Hematopoietic multipotent progenitor cell treated with erythropoietin and hydrocortisone succinate and interleukin-3 and kit ligand, for 8 days (in vitro differentiated cells): ENCODE measurements around the gene CFAP299.

ENCODE experiments used
- DNase-seq: peaks from one replicate; pipeline ENCODE4 v3.0.0-alpha.2; 2015

Gene CFAP299

GRCh38 chr4:80967346-80967745 lies 631.8 kb downstream of the CFAP299 start:
- no peak for DNase-seq

DNA sequence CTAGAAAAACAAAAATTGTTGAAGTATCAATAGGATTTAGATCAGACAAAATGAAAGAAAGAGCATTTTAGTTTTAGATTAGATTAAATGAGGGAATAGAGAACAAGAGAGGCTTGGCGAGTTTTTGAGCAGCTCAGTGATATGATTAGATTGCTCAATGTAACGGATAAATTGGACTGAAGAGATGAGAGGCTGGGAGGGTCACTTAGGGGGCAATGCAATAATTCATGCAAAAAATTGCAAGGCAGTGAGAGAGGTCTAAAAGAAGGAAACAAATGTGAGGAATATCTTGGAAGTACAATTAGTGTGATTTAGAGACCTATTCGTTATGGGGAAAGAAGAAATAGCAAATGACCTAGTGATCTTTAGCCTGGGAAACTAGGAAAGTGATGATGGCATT lies 644.7 kb downstream of the CFAP299 start:
- DNase-seq = no peak

GRCh38 chr4:80986011-80986410 lies 650.5 kb downstream of the CFAP299 start:
- DNase-seq = no peak

DNA sequence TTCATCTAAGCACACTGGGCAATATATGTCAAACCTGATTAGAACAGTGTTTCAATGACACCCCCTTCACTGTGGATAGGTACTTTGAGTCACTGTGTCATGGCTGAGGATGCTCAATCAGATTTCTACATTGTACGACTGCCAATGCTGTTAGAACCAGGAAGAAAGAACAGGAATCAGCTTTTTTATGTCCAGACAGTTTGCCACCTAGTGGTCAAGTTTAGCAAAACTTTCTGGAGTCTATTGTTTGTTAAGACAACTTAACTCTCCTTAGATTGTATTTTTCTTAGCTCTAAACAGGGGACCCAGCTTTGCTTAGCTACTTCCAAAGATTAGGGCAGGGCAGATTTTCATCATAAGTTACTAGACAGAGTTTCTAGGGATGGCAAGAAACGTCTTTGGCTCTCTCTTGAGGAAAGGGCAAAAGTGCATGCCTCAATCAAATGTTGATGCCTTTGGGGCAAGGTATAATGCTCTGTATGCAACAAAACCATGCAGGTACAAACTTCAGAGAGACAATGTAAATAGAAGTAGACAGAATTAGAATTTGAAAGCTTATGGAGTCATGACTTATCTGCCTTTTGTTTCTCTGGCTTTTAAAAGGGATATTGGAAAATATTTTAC lies 654.5 kb downstream of the CFAP299 start:
- peak; percentile 68 for DNase-seq

DNA sequence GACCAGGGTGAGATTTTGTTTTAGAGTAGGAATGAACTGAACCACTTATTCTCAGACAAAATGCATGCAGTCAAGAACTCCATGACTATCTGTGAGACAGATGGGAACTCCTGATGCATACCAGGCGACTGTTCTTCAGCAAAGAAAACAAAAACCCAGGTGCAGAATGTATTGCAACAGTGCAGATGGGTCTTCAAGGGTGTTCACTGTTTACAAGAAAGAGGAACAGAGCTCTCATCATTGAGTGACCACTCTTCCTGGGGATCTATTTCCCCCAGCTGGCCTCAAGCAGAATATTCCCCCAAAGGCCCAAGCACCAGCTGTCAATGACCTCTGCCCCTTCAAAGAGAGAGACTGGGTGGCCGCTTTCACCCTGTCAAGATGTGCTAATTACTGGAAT lies 655.3 kb downstream of the CFAP299 start:
- no peak for DNase-seq

GRCh38 chr4:80999943-81000342 lies 664.4 kb downstream of the CFAP299 start:
- DNase-seq = no peak

GRCh38 chr4:81003597-81004111 lies 668.1 kb downstream of the CFAP299 start:
- DNase-seq = no peak

GRCh38 chr4:81007417-81007816 lies 671.9 kb downstream of the CFAP299 start:
- no peak for DNase-seq
